ENCODE results near the gene TIGD7.
A peak's percentile ranks its signal among the peaks of the same experiment; 100 is the strongest.

Gene TIGD7, protein sequence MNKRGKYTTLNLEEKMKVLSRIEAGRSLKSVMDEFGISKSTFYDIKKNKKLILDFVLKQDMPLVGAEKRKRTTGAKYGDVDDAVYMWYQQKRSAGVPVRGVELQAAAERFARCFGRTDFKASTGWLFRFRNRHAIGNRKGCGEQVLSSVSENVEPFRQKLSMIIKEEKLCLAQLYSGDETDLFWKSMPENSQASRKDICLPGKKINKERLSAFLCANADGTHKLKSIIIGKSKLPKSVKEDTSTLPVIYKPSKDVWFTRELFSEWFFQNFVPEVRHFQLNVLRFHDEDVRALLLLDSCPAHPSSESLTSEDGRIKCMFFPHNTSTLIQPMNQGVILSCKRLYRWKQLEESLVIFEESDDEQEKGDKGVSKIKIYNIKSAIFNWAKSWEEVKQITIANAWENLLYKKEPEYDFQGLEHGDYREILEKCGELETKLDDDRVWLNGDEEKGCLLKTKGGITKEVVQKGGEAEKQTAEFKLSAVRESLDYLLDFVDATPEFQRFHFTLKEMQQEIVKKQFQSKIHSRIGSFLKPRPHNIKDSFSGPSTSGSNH

DNA sequence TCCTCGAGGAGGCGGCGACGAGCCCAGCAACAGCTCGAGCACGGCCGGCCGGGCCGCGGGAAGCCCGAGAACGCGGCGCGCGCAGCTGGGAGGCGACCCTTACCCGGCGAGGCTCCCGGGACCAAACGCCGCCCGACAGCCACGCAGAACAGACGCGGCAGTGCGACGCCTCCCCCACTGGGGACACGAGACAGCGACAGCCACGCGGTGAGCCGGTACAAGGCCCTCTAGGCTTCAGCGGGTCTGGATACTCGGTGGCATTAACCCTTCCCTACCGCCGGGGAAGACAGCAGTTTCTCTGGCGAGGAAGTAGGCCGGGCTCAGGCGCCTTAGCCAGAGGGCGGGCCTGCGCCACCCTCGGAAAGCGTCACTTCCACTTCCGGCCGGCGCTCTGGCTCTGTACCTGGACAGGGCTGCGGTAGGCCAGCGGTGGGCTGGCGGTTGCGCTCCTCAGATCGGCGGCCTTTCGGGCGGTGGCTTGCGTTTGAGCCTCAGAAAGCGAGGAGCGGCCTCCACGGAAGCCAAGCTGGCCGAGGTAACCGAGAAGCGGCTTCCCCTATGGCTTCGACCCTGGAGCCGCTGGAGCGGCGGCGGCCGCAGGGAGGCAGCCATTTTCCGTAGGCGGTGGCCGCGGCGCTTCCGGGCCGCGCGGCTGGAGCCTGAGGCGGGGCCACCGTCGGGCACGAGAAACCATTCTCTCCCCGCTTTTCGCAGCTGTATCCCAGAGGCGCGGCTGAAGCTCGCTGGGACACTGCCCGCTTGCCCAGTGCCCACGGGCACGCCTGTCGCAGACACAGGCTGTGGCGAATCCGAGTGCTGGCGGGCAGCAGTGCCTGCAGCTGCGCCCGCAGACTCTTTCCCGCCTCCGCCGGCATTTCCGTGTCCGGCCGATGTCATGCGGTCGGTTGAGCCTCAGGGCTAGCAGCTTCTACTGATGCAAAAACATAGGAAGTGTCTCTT lies at the start of gene TIGD7, which contains the start of gene ZNF75A:
Gene TIGD7, minus strand, starts transcription at position 322 of the 960 bp plus-strand sequence. CDS start 4,816 bp downstream, outside the sequence.
Gene ZNF75A, plus strand, starts transcription at position 389 of the 960 bp plus-strand sequence. CDS start 2,932 bp downstream, outside the sequence.
- Histone ChIP-seq H3K9me3 (ENCODE audit: control insufficient read depth in 2 of 2, low read length in 2 of 2) (peaks cover 12 to 27% of the 10 kb centered on the region in 2 donors), H3K9ac (ENCODE audit: low read length in 2 of 2) (peak within 1 kb of the TSS; percentile 85 to 90), H3K27me3 (ENCODE audit: control insufficient read depth in 1 of 2, insufficient read depth in 2 of 2, low read length in 2 of 2) (no peaks in the 10 kb centered on the region), H3K36me3 (ENCODE audit: control insufficient read depth in 2 of 2, insufficient read depth in 2 of 2, low read length in 2 of 2) (peaks cover 11 to 26% of the 10 kb centered on the region in 2 donors), H3K4me1 (ENCODE audit: control insufficient read depth, insufficient read depth, low read length) (peaks cover 6% of the 10 kb centered on the region), H3K4me3 (ENCODE audit: low read length in 2 of 2) (peak within 1 kb of the TSS; percentile 88 to 93), H3K27ac (ENCODE audit: low read length) (peak within 1 kb of the TSS; percentile 88)

DNA sequence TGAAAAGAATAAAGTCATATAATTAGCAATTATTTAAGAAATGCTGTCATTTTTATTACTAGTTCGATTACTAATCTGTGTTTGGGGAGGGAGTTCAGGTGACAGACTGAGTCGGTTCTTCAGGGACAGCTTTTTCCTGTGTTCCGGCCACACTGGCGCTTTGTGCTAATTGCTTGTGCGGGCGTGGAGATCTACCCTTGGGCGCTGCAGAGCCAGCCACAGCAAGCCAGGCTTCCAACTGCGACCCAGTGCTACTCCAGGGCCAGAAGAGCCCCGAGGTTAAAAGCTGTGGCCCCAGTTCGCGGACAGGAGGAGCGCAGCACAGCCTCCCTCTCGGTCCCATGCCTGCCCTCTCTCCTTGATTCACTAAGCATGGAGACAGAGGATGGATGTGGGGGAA lies 43.9 kb upstream of the TIGD7 start:
- Histone ChIP-seq H3K9me3 (ENCODE audit: control insufficient read depth in 2 of 2, low read length in 2 of 2) (no peaks in the 10 kb centered on the region), H3K27me3 (ENCODE audit: control insufficient read depth in 1 of 2, insufficient read depth in 2 of 2, low read length in 2 of 2) (peaks cover 0 to 2% of the 10 kb centered on the region in 2 donors), H3K36me3 (ENCODE audit: control insufficient read depth in 2 of 2, insufficient read depth in 2 of 2, low read length in 2 of 2) (no peaks in the 10 kb centered on the region), H3K4me1 (ENCODE audit: control insufficient read depth, insufficient read depth, low read length) (no peaks in the 10 kb centered on the region), H3K27ac (ENCODE audit: low read length) (no peak overlapping the region), H3K9ac (ENCODE audit: low read length in 2 of 2) (no peak overlapping the region), H3K4me3 (ENCODE audit: low read length in 2 of 2) (no peak overlapping the region)

DNA sequence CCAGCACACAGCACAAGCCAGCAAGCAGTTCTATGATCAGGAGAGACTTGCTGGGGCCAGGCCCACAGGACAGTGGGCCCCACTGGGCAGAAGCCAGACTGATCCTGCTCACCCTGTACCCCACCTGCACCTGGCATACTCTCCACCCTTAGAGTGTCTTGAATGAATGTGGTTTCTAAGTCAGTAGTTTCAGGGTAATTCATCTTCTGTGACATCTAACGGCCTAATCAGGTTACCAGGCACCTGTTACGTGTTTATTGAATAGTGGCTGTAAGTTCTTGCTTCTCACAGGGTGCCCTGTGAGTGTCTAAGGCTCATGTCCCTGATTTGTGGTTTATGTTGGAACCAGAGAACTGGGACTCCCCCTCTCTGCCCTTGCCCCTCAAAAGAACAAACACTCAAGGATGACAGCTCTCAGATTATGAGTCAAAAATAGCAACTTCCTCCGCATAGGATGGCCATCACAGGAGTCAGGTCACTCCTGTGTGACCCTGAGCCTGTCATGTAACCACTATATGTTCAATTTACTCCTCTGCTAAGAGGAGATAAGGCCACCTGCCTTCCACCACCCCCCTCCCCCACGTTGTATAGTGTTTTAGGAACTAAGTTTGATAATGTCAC lies 43.4 kb upstream of the TIGD7 start:
- Histone ChIP-seq H3K27me3 (ENCODE audit: control insufficient read depth in 1 of 2, insufficient read depth in 2 of 2, low read length in 2 of 2) (peaks cover 0 to 2% of the 10 kb centered on the region in 2 donors), H3K9ac (ENCODE audit: low read length in 2 of 2) (no peak overlapping the region), H3K9me3 (ENCODE audit: control insufficient read depth in 2 of 2, low read length in 2 of 2) (no peaks in the 10 kb centered on the region), H3K4me1 (ENCODE audit: control insufficient read depth, insufficient read depth, low read length) (no peaks in the 10 kb centered on the region), H3K27ac (ENCODE audit: low read length) (no peak overlapping the region), H3K4me3 (ENCODE audit: low read length in 2 of 2) (no peak overlapping the region), H3K36me3 (ENCODE audit: control insufficient read depth in 2 of 2, insufficient read depth in 2 of 2, low read length in 2 of 2) (no peaks in the 10 kb centered on the region)

DNA sequence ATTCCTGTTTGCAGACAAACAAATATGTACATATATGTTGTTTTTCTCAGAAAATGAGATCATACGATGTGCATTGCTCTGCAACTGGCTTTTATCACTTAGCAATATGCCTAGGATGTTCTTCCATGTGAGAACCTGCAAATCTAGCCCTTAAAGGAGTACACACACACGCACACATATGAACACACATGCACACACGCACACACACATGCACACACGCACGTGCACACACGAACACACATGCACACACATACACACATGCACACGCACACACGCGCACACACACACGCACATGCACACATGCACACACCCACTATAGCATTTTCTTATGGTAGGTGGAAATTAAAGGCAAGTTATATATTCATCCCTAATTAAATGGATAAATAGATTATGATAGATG lies 42.4 kb upstream of the TIGD7 start:
- Histone ChIP-seq H3K27ac (ENCODE audit: low read length) (no peak overlapping the region), H3K27me3 (ENCODE audit: control insufficient read depth in 1 of 2, insufficient read depth in 2 of 2, low read length in 2 of 2) (peaks cover 0 to 2% of the 10 kb centered on the region in 2 donors), H3K4me1 (ENCODE audit: control insufficient read depth, insufficient read depth, low read length) (no peaks in the 10 kb centered on the region), H3K36me3 (ENCODE audit: control insufficient read depth in 2 of 2, insufficient read depth in 2 of 2, low read length in 2 of 2) (no peaks in the 10 kb centered on the region), H3K9me3 (ENCODE audit: control insufficient read depth in 2 of 2, low read length in 2 of 2) (no peaks in the 10 kb centered on the region), H3K9ac (ENCODE audit: low read length in 2 of 2) (no peak overlapping the region), H3K4me3 (ENCODE audit: low read length in 2 of 2) (no peak overlapping the region)

DNA sequence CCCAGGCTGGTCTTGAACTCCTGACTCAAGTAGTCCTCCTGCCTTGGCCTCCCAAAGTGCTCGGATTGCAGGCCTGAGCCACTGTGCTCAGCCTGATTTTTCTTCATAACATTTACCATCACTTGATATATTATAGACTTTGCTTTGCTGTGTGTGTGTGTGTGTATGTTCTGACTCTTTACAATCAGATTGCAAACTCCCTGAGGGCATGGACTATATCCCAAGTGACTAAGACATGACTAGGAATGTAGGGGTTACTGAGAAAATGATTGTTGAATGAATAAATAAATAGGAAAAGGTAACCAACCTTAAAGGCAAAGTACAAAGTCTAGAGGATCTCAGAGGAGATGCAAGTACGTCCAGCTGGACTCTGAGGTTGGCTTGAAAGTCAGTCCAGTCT lies 40.8 kb upstream of the TIGD7 start:
- H3K9ac ChIP-seq (ENCODE audit: low read length in 2 of 2): no peak overlapping the region
- no peak overlapping the region for H3K27ac ChIP-seq (ENCODE audit: low read length)
- H3K4me1 ChIP-seq (ENCODE audit: control insufficient read depth, insufficient read depth, low read length): no peaks in the 10 kb centered on the region
- H3K4me3 ChIP-seq (ENCODE audit: low read length in 2 of 2): no peak overlapping the region
- peaks cover 0 to 2% of the 10 kb centered on the region in 2 donors for H3K27me3 ChIP-seq (ENCODE audit: control insufficient read depth in 1 of 2, insufficient read depth in 2 of 2, low read length in 2 of 2)
- no peaks in the 10 kb centered on the region for H3K9me3 ChIP-seq (ENCODE audit: control insufficient read depth in 2 of 2, low read length in 2 of 2)
- no peaks in the 10 kb centered on the region for H3K36me3 ChIP-seq (ENCODE audit: control insufficient read depth in 2 of 2, insufficient read depth in 2 of 2, low read length in 2 of 2)

DNA sequence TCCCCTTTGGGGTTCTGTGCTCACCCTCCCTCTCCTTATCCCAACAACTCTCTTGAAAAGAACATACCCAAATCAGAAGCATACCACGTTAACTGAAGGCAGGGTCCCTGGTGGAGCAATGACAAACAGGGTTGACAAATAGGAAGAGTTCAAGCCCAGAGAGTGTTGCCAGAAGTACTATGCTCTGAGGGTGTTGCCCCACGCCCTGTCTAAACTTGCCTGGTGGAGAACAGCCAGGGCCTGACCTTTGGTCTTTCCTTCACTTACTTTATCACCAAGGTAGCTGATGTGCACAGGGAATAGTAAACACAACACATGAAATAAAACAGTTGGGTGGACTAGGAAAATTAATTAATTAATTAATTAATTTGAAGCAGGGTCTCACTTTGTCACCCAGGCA lies 23.4 kb upstream of the TIGD7 start:
- no peak overlapping the region for H3K4me3 ChIP-seq (ENCODE audit: low read length in 2 of 2)
- no peak overlapping the region for H3K9ac ChIP-seq (ENCODE audit: low read length in 2 of 2)
- H3K9me3 ChIP-seq (ENCODE audit: control insufficient read depth in 2 of 2, low read length in 2 of 2): peaks cover 3 to 7% of the 10 kb centered on the region in 2 donors
- H3K27ac ChIP-seq (ENCODE audit: low read length): no peak overlapping the region
- H3K4me1 ChIP-seq (ENCODE audit: control insufficient read depth, insufficient read depth, low read length): no peaks in the 10 kb centered on the region
- H3K27me3 ChIP-seq (ENCODE audit: control insufficient read depth in 1 of 2, insufficient read depth in 2 of 2, low read length in 2 of 2): no peaks in the 10 kb centered on the region
- H3K36me3 ChIP-seq (ENCODE audit: control insufficient read depth in 2 of 2, insufficient read depth in 2 of 2, low read length in 2 of 2): no peaks in the 10 kb centered on the region

DNA sequence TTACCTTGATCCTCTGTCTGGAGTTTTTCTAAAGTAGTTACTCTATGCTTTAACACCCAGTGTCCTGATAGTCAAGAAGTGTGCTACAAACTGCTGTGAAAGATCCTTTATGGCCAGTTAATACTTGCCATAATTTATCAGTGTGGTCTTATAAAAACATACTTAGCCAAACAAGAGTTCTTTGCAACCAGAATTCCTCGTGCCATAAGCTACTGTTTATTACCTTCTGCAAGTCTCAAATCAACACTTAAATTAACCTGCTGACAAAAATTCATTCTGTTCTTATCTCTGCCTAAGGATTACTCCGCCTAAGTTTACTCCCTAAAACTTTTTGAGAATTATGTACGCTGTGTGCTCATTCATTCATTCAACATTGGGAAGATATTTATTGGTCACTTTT lies 22.9 kb upstream of the TIGD7 start:
- Histone ChIP-seq H3K36me3 (ENCODE audit: control insufficient read depth in 2 of 2, insufficient read depth in 2 of 2, low read length in 2 of 2) (no peaks in the 10 kb centered on the region), H3K27me3 (ENCODE audit: control insufficient read depth in 1 of 2, insufficient read depth in 2 of 2, low read length in 2 of 2) (no peaks in the 10 kb centered on the region), H3K9me3 (ENCODE audit: control insufficient read depth in 2 of 2, low read length in 2 of 2) (peaks cover 7 to 8% of the 10 kb centered on the region in 2 donors), H3K4me3 (ENCODE audit: low read length in 2 of 2) (no peak overlapping the region), H3K4me1 (ENCODE audit: control insufficient read depth, insufficient read depth, low read length) (no peaks in the 10 kb centered on the region), H3K9ac (ENCODE audit: low read length in 2 of 2) (no peak overlapping the region), H3K27ac (ENCODE audit: low read length) (no peak overlapping the region)

DNA sequence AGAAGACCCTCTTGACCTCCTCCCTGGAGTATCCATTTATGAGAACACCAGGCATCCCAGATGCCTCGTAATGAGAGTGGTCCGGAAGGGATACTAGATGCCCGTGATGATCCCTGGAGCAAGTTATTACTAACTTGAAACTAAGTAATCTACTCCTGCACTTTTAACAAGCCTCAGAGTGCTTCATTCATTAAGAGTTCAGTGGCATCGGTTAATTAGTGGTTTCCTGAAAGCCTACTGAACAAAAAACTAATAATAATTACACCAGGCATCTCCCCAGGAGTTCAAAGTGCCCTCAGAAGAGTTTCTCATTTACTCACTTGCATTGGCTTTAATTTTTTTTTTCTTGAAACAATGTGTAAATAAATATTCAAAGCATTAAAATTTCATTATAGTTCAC lies 22.3 kb upstream of the TIGD7 start:
- no peak overlapping the region for H3K27ac ChIP-seq (ENCODE audit: low read length)
- peaks cover 7 to 8% of the 10 kb centered on the region in 2 donors for H3K9me3 ChIP-seq (ENCODE audit: control insufficient read depth in 2 of 2, low read length in 2 of 2)
- H3K4me1 ChIP-seq (ENCODE audit: control insufficient read depth, insufficient read depth, low read length): no peaks in the 10 kb centered on the region
- H3K36me3 ChIP-seq (ENCODE audit: control insufficient read depth in 2 of 2, insufficient read depth in 2 of 2, low read length in 2 of 2): no peaks in the 10 kb centered on the region
- H3K4me3 ChIP-seq (ENCODE audit: low read length in 2 of 2): no peak overlapping the region
- H3K27me3 ChIP-seq (ENCODE audit: control insufficient read depth in 1 of 2, insufficient read depth in 2 of 2, low read length in 2 of 2): no peaks in the 10 kb centered on the region
- no peak overlapping the region for H3K9ac ChIP-seq (ENCODE audit: low read length in 2 of 2)

DNA sequence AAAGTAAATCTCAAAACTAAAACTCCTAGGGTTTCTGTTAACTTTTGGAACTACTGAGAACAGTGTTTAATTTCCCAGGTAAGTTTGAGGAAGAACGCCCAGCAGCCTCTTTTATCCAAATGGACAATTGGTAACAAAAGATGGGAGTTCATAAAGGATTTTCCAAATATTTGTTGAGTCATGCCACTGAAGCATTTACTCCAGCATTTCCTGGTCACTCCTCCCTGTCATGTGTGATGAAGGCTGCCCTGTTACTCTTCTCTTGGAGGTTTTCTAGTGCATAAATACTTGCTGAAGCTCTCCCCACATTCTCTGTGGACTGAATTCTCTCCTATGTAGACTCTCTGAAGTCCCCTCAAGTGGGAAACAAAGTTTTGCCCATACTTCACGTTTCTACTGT lies 16.6 kb upstream of the TIGD7 start:
- peaks cover 44 to 46% of the 10 kb centered on the region in 2 donors for H3K9me3 ChIP-seq (ENCODE audit: control insufficient read depth in 2 of 2, low read length in 2 of 2)

More for the DNA sequence above, 16.6 kb upstream of the TIGD7 start:
- Histone ChIP-seq H3K27ac (ENCODE audit: low read length) (no peak overlapping the region), H3K9ac (ENCODE audit: low read length in 2 of 2) (no peak overlapping the region), H3K27me3 (ENCODE audit: control insufficient read depth in 1 of 2, insufficient read depth in 2 of 2, low read length in 2 of 2) (no peaks in the 10 kb centered on the region), H3K36me3 (ENCODE audit: control insufficient read depth in 2 of 2, insufficient read depth in 2 of 2, low read length in 2 of 2) (peaks cover 13% of the 10 kb centered on the region in 2 donors), H3K4me3 (ENCODE audit: low read length in 2 of 2) (no peak overlapping the region), H3K4me1 (ENCODE audit: control insufficient read depth, insufficient read depth, low read length) (no peaks in the 10 kb centered on the region)

Measured in stomach smooth muscle (tissue), 2 donors.